ENCODE data around the gene TEK.

Gene TEK

DNA sequence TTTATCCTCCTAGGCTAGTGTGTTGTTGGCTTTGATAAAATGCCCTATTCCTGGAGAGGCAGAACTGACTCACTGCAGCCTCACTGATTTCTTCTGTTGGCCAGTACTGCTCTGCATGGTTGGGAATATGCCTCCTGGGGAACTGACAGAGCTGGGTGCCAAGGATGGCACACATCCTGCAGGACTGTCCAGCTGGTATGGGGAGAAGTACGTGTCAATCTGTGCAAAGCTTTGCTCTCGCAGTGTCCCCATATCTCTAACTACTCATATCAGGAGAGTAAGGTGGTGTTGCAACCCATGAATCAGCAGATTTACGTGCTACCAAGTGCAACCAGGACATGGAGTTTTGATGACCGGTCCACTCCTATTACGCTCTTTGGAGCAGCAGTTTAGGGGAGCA, 74.7 kb downstream of the TEK start:
- no peak overlapping the region for H3K4me3 ChIP-seq (ENCODE audit: low read depth, low read length)
- no peak for DNase-seq (ENCODE audit: low read depth)
- TF ChIP-seq, protein P1, sequence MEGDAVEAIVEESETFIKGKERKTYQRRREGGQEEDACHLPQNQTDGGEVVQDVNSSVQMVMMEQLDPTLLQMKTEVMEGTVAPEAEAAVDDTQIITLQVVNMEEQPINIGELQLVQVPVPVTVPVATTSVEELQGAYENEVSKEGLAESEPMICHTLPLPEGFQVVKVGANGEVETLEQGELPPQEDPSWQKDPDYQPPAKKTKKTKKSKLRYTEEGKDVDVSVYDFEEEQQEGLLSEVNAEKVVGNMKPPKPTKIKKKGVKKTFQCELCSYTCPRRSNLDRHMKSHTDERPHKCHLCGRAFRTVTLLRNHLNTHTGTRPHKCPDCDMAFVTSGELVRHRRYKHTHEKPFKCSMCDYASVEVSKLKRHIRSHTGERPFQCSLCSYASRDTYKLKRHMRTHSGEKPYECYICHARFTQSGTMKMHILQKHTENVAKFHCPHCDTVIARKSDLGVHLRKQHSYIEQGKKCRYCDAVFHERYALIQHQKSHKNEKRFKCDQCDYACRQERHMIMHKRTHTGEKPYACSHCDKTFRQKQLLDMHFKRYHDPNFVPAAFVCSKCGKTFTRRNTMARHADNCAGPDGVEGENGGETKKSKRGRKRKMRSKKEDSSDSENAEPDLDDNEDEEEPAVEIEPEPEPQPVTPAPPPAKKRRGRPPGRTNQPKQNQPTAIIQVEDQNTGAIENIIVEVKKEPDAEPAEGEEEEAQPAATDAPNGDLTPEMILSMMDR (conservative IDR thresholded peaks at IDR 0.05; ENCODE audit: low read depth, low read length), result no peak

DNA sequence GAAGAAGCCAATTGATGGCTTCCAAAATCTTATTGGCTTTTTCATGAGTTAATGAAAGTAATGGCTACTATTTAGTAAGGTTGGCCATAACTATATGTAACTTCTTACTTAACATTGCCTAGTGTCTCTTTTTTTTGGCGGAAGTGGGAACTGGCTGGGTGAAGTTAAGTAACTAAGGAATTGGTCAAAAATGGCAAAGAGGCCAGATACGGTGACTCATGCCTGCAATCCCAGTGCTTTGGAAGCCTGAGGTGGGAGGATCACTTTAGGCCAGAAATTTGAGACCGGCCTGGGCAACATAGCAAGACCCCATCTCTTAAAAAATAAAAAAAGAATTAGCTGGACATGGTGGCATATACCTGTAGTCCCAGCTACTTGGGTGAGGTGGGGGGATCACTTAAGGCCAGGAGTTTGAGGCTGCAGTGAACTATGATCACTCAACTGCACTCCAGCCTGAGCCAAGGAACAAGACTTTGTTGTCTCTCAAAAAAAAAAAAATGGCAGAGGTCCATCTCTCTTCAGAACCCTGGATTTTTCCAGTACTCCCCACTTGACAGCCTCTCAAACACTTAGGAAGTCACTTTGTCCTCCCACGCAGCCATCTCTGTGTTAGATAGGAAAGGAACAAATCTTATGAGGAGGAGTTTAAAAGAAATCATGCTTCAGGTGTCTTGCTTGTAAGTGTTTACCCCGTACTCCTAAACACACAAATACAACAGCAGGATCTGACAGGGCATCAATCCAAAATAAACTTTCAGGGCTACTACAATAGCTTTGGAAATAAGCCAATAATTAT, 75.7 kb downstream of the TEK start:
- H3K4me3 ChIP-seq (ENCODE audit: low read depth, low read length), result no peak overlapping the region
- DNase-seq (ENCODE audit: low read depth), result no peak
- TF ChIP-seq, protein P1 (conservative IDR thresholded peaks at IDR 0.05; ENCODE audit: low read depth, low read length), result no peak

DNA sequence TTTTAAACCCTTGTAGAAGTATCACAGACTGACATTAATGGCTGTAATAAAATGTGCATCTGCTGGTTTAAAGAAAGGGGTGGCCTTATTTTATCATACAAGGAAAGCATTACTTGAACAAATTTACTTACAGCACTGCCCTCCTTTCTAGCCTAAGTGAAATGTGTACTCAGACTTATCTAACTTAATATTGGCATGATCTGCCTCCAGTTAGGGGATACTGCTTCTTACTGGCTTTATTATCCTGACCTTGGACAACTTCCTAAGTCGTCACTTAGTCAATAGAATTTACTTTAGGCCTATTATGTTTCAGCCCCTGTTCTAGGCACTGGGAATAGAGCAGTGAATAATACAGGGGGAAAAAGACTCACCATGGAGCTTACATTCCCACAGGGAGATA, 79.4 kb downstream of the TEK start:
- no peak for DNase-seq (ENCODE audit: low read depth)
- H3K4me3 ChIP-seq (ENCODE audit: low read depth, low read length), result no peak overlapping the region
- TF ChIP-seq, protein P1 (conservative IDR thresholded peaks at IDR 0.05; ENCODE audit: low read depth, low read length), result no peak

DNA sequence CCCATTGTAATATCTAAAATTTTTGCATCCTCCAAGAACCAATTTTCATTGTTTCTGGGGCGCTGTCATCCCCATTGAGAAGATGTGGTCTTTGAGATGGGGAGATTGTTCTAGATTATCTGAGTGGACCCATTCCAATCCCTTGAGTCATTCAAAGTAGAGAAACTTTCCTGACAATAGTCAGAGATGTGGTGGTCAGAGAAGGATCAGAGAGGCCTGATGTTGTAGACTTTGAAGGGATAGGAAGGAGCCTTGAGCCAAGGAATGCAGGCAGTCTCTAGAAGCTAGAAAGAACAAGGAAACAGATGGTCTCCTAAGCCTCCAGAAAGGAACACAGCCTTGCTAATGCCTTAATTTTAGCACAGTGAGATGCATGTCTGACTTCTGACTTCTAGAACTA, 80.4 kb downstream of the TEK start:
- no peak overlapping the region for H3K4me3 ChIP-seq (ENCODE audit: low read depth, low read length)
- TF ChIP-seq, protein P1 (conservative IDR thresholded peaks at IDR 0.05; ENCODE audit: low read depth, low read length), result no peak
- no peak for DNase-seq (ENCODE audit: low read depth)

DNA sequence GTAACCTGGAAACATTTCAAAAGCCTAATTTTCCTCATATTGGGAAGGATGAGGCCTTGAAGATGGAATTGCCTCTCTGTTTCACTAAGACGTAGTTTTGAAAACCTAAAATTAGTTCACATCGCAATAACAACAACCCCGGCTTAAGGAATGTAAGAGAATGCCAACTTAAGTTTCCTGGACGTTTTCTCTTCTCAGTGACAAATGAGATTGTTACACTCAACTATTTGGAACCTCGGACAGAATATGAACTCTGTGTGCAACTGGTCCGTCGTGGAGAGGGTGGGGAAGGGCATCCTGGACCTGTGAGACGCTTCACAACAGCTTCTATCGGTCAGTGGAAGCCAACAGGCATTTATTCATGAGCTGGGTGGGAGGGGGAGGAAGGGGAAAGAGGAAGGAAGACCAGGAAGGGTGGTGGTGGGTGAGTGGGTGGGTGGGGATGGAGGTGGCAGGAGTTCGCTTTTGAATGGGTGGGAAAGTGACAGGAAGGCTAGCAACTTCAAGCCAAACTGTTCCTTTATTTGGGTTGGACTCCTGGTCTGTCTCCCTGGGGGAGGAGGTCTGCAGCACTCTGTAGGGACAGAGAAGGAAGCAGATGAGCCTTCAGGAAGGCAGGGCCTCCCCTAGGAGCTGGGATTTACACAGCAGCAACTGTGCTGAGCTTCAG, 83.4 kb downstream of the TEK start:
- no peak overlapping the region for H3K4me3 ChIP-seq (ENCODE audit: low read depth, low read length)
- DNase-seq (ENCODE audit: low read depth), result no peak
- TF ChIP-seq, protein P1 (conservative IDR thresholded peaks at IDR 0.05; ENCODE audit: low read depth, low read length), result no peak

DNA sequence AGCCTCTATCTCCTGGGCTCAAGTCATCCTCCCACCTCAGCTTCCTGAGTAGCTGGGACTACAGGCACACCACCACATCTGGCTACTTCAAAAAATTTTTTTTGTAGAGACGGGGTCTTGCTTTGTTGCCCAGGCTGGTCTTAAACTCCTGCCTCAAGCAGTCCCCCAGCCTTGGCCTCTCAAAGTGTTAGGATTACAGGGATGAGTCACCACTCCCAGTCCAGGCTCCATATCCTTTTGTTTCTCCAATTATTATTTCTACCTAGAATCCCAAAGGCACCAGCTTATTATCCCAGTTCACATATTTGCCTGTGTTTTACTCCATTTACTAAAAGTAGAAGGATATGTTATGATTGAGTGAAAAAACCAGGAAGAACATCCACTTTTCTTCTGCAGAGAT, 84.9 kb downstream of the TEK start:
- no peak for DNase-seq (ENCODE audit: low read depth)
- TF ChIP-seq, protein P1 (conservative IDR thresholded peaks at IDR 0.05; ENCODE audit: low read depth, low read length), result no peak
- H3K4me3 ChIP-seq (ENCODE audit: low read depth, low read length), result no peak overlapping the region

All from choroid plexus epithelial cell (primary cell).